ENCODE data around the gene MLXIP. TPM values are rescaled to one million over a fixed set of nuclear protein-coding genes. Genes with fewer than 3 reads are reported as not detected.

MLXIP gene
- total and polyA plus RNA-seq, 2 of the 4 experiments (the other 2 are of a cell fraction): 2.7 to 10.8 TPM

DNA sequence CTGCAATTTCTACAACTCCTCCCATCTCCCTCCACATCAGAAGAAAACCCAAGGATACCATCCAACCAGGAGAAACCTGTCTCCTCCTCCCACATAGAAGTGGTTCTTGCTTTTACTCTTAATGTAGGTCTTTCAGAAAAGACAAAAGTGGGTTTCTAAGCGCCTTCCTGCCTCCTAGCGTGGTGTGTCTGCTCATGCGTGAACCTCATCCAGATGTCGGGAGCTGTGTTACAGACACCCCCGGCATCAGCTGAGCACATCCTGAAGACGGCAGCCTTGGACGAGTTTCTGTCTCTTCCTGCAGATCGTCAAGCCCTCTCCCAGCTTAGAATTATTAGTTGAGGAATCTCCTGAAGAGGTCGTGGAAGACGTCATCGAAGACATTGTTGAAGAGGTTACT lies 113.9 kb downstream of the MLXIP start:
- Histone ChIP-seq H3K4me3 (ENCODE audit: insufficient read depth, low read depth, low read length) (no peak overlapping the region), H3K4me2 (ENCODE audit: low read depth, low read length) (no peak overlapping the region), H4K20me1 (ENCODE audit: insufficient read depth, low read length) (no peaks in the 10 kb centered on the region), H3K4me1 (ENCODE audit: control insufficient read depth, insufficient read depth, low read length) (peaks cover 2% of the 10 kb centered on the region), H3K36me3 (ENCODE audit: control insufficient read depth, insufficient read depth, low read length) (no peaks in the 10 kb centered on the region), H3K9me3 (ENCODE audit: control insufficient read depth, insufficient read depth, low read length) (peaks cover 2% of the 10 kb centered on the region; the same call in 1 of the 2 replicates), H3K9me1 (ENCODE audit: insufficient read depth, low read length) (0 out of 2 replicates have a peak, but pooled peaks cover 3% of the 10 kb centered on the region), H3K14ac (replicated peaks; ENCODE audit: low read depth, low read length) (no peak overlapping the region), H3K18ac (ENCODE audit: low read depth, low read length) (no peak overlapping the region), H3K23ac (ENCODE audit: low read depth, low read length) (no peak overlapping the region), H2AFZ (replicated peaks; ENCODE audit: low read length, poor library complexity) (no peak overlapping the region), H4K91ac (ENCODE audit: insufficient read depth, low read depth, low read length) (no peak overlapping the region), H3K56ac (ENCODE audit: extremely low read depth, insufficient read depth, low read length) (no peak overlapping the region), H3K4ac (ENCODE audit: low read depth, low read length) (no peak overlapping the region), H3K79me1 (ENCODE audit: low read depth in 1 of 2, low read length in 2 of 2) (no peaks in the 10 kb centered on the region), H2AK5ac (ENCODE audit: low read depth, low read length) (no peak overlapping the region), H3K27ac (ENCODE audit: insufficient read depth, low read length) (no peak overlapping the region), H2BK5ac (ENCODE audit: low read depth, low read length, poor library complexity, severe bottlenecking) (no peak overlapping the region), H3K9ac (ENCODE audit: low read depth, low read length) (no peak overlapping the region), H3K27me3 (ENCODE audit: control insufficient read depth, insufficient read depth, low read length) (no peaks in the 10 kb centered on the region), H2BK120ac (ENCODE audit: low read depth, low read length) (no peak overlapping the region), H2BK20ac (ENCODE audit: low read depth, low read length) (no peak overlapping the region), H2BK15ac (ENCODE audit: low read depth, low read length) (no peak overlapping the region), H4K5ac (ENCODE audit: low read depth, low read length) (no peak overlapping the region), H4K8ac (ENCODE audit: low read depth in 2 of 2, low read length in 2 of 2) (no peak overlapping the region), H2AK9ac (replicated peaks; ENCODE audit: low read depth, low read length, poor library complexity) (no peak overlapping the region)
- no peak for TF ChIP-seq CEBPB (IDR thresholded peaks at IDR 0.05; ENCODE audit: low read depth, low read length)
- TF ChIP-seq, protein P1, sequence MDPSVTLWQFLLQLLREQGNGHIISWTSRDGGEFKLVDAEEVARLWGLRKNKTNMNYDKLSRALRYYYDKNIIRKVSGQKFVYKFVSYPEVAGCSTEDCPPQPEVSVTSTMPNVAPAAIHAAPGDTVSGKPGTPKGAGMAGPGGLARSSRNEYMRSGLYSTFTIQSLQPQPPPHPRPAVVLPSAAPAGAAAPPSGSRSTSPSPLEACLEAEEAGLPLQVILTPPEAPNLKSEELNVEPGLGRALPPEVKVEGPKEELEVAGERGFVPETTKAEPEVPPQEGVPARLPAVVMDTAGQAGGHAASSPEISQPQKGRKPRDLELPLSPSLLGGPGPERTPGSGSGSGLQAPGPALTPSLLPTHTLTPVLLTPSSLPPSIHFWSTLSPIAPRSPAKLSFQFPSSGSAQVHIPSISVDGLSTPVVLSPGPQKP (IDR thresholded peaks at IDR 0.05; ENCODE audit: borderline replicate concordance, low read depth, low read length): no peak
- TF ChIP-seq CHD1 (IDR thresholded peaks at IDR 0.05; ENCODE audit: low read depth, low read length): no peak
- TF ChIP-seq RCOR1 (IDR thresholded peaks at IDR 0.05; ENCODE audit: insufficient replicate concordance, low read length): no peak
- TF ChIP-seq MAFK (IDR thresholded peaks at IDR 0.05; ENCODE audit: low read depth, low read length): no peak
- TF ChIP-seq BHLHE40 (IDR thresholded peaks at IDR 0.05; ENCODE audit: low read depth, low read length): no peak
- TF ChIP-seq NFE2L2 (IDR thresholded peaks at IDR 0.05; ENCODE audit: low read depth, low read length): no peak
- TF ChIP-seq RFX5 (IDR thresholded peaks at IDR 0.05; ENCODE audit: low read depth, low read length): no peak
- TF ChIP-seq, protein P2, sequence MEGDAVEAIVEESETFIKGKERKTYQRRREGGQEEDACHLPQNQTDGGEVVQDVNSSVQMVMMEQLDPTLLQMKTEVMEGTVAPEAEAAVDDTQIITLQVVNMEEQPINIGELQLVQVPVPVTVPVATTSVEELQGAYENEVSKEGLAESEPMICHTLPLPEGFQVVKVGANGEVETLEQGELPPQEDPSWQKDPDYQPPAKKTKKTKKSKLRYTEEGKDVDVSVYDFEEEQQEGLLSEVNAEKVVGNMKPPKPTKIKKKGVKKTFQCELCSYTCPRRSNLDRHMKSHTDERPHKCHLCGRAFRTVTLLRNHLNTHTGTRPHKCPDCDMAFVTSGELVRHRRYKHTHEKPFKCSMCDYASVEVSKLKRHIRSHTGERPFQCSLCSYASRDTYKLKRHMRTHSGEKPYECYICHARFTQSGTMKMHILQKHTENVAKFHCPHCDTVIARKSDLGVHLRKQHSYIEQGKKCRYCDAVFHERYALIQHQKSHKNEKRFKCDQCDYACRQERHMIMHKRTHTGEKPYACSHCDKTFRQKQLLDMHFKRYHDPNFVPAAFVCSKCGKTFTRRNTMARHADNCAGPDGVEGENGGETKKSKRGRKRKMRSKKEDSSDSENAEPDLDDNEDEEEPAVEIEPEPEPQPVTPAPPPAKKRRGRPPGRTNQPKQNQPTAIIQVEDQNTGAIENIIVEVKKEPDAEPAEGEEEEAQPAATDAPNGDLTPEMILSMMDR (conservative IDR thresholded peaks at IDR 0.05; ENCODE audit: low read depth, low read length): no peak
- TF ChIP-seq FOS (IDR thresholded peaks at IDR 0.05; ENCODE audit: low read depth, low read length): no peak
- TF ChIP-seq, protein P3, sequence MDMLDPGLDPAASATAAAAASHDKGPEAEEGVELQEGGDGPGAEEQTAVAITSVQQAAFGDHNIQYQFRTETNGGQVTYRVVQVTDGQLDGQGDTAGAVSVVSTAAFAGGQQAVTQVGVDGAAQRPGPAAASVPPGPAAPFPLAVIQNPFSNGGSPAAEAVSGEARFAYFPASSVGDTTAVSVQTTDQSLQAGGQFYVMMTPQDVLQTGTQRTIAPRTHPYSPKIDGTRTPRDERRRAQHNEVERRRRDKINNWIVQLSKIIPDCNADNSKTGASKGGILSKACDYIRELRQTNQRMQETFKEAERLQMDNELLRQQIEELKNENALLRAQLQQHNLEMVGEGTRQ (IDR thresholded peaks at IDR 0.05; ENCODE audit: low read depth, low read length): no peak
- no peak for TF ChIP-seq MAZ (IDR thresholded peaks at IDR 0.05; ENCODE audit: borderline replicate concordance, low read depth, low read length)
- TF ChIP-seq SMC3 (IDR thresholded peaks at IDR 0.05; ENCODE audit: low read depth, low read length): no peak
- TF ChIP-seq POLR2A (IDR thresholded peaks at IDR 0.05; ENCODE audit: low read depth, low read length): no peak
- TF ChIP-seq MXI1 (IDR thresholded peaks at IDR 0.05; ENCODE audit: borderline replicate concordance, low read depth, low read length): no peak
- TF ChIP-seq RAD21 (IDR thresholded peaks at IDR 0.05; ENCODE audit: low read length): no peak
- in situ Hi-C loops (cut with MboI; ENCODE audit: low sequenced_read_pairs) (loop anchor here (5.0 kb wide), 2 partner anchors 60 to 135 kb away; no protein-coding TSS in a partner anchor), dilution Hi-C loops (cut with HindIII; ENCODE audit: low sequenced_read_pairs, unreplicated experiment) (no loop called here), intact Hi-C loops (cut with micrococcal nuclease) (no loop called here)
- no TSS peak for BruUV-seq (replicated peaks)
- ATAC-seq (ENCODE audit: low read depth) (no peak), DNase-seq (no peak)
- ChIA-PET CTCF (no interaction called here), POLR2A (ENCODE audit: unreplicated experiment) (no interaction called here)
- WGBS, 2 experiments (ENCODE audit: extremely low coverage in 2 of 2, insufficient read length in 1 of 2): 100% methylated on average over 1 of the region's 11 CpGs; no CpG with 5 or more reads in 1 of the 2 experiments

Data from IMR-90 (cell line).